Ishikawa (cell line): Measurements from ENCODE around the gene CCDC27.

Source experiments
- CEBPB ChIP-seq: IDR thresholded peaks from 2 replicates; pipeline ENCODE4 v1.6.1; 2012
- CREB1 ChIP-seq: IDR thresholded peaks from 2 replicates; pipeline ENCODE4 v1.6.1; 2012; ENCODE audit warnings: low read depth
- EGR1 ChIP-seq: IDR thresholded peaks from 2 replicates; pipeline ENCODE4 v1.6.1; 2012
- EP300 ChIP-seq: IDR thresholded peaks from 2 replicates; pipeline ENCODE4 v1.6.1; 2012; ENCODE audit warnings: borderline replicate concordance
- FOXM1 ChIP-seq: IDR thresholded peaks from 2 replicates; pipeline ENCODE4 v1.6.1; 2012; ENCODE audit warnings: low read depth, borderline replicate concordance
- NFIC ChIP-seq: IDR thresholded peaks from 2 replicates; pipeline ENCODE4 v1.6.1; 2012
- RAD21 ChIP-seq: IDR thresholded peaks from 2 replicates; pipeline ENCODE4 v1.6.1; 2012; ENCODE audit warnings: low read depth
- TAF1 ChIP-seq: IDR thresholded peaks from 2 replicates; pipeline ENCODE4 v1.6.1; 2012; ENCODE audit warnings: low read depth, mild to moderate bottlenecking
- TCF12 ChIP-seq: IDR thresholded peaks from 2 replicates; pipeline ENCODE4 v1.6.1; 2012; ENCODE audit warnings: low read depth
- TEAD4 ChIP-seq: IDR thresholded peaks from 2 replicates; pipeline ENCODE4 v1.6.1; 2012
- USF1 ChIP-seq: IDR thresholded peaks from 2 replicates; pipeline ENCODE4 v1.6.1; 2012
- YY1 ChIP-seq: IDR thresholded peaks from 2 replicates; pipeline ENCODE4 v1.6.1; 2012; ENCODE audit warnings: low read depth
- ZBTB7A ChIP-seq: IDR thresholded peaks from 2 replicates; pipeline ENCODE4 v1.6.1; 2012; ENCODE audit warnings: low read depth
- TF ChIP-seq, protein P1 (sequence below): IDR thresholded peaks from 2 replicates; pipeline ENCODE4 v1.6.1; 2012
- TF ChIP-seq, protein P2 (sequence below): IDR thresholded peaks from 2 replicates; pipeline ENCODE4 v1.6.1; 2012; ENCODE audit warnings: low read depth, mild to moderate bottlenecking

The CCDC27 gene

GRCh38 chr1:3747522-3747848 is 4.8 kb upstream of the CCDC27 start:
- TF ChIP-seq, protein P1, sequence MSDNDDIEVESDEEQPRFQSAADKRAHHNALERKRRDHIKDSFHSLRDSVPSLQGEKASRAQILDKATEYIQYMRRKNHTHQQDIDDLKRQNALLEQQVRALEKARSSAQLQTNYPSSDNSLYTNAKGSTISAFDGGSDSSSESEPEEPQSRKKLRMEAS, result no peak
- TF ChIP-seq NFIC (no peak), RAD21 (no peak), TAF1 (no peak), ZBTB7A (no peak), YY1 (no peak), USF1 (no peak), TCF12 (no peak), FOXM1 (no peak), CEBPB (no peak), TEAD4 (no peak), CREB1 (no peak), EGR1 (no peak)
- TF ChIP-seq, protein P2, sequence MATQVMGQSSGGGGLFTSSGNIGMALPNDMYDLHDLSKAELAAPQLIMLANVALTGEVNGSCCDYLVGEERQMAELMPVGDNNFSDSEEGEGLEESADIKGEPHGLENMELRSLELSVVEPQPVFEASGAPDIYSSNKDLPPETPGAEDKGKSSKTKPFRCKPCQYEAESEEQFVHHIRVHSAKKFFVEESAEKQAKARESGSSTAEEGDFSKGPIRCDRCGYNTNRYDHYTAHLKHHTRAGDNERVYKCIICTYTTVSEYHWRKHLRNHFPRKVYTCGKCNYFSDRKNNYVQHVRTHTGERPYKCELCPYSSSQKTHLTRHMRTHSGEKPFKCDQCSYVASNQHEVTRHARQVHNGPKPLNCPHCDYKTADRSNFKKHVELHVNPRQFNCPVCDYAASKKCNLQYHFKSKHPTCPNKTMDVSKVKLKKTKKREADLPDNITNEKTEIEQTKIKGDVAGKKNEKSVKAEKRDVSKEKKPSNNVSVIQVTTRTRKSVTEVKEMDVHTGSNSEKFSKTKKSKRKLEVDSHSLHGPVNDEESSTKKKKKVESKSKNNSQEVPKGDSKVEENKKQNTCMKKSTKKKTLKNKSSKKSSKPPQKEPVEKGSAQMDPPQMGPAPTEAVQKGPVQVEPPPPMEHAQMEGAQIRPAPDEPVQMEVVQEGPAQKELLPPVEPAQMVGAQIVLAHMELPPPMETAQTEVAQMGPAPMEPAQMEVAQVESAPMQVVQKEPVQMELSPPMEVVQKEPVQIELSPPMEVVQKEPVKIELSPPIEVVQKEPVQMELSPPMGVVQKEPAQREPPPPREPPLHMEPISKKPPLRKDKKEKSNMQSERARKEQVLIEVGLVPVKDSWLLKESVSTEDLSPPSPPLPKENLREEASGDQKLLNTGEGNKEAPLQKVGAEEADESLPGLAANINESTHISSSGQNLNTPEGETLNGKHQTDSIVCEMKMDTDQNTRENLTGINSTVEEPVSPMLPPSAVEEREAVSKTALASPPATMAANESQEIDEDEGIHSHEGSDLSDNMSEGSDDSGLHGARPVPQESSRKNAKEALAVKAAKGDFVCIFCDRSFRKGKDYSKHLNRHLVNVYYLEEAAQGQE, result no peak

DNA sequence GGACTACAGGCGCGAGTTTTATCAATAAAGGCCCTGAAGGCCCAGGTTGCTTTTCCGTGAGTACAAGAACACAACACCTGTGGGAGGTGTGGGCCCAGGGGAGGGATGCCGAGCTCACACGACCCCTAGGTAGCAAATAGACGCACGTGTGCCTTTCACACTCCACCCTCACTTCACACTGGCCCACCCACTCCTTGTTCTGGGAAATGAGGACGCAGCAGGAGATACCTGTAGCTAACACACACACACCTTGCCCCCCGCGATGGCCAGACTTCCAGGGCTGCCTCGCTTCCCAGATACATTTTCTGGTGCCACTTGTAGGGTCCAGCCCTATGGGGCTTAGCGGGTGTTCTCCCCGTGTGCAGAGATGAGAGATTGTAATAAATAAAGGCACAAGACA is 4.3 kb upstream of the CCDC27 start:
- TF ChIP-seq, protein P2, result no peak
- no peak for TF ChIP-seq FOXM1
- no peak for TF ChIP-seq EP300
- no peak for TF ChIP-seq YY1
- no peak for TF ChIP-seq RAD21
- TF ChIP-seq, protein P1, result no peak
- TF ChIP-seq EGR1, result no peak

- TF ChIP-seq TCF12 (no peak), USF1 (no peak), TAF1 (no peak), NFIC (no peak), TEAD4 (no peak), EP300 (no peak), CEBPB (no peak), ZBTB7A (no peak), YY1 (no peak), FOXM1 (no peak), CREB1 (no peak), RAD21 (no peak), EGR1 (no peak)
- TF ChIP-seq, protein P1, result no peak
- TF ChIP-seq, protein P2, result no peak
Observed at GRCh38 chr1:3749512-3749911, 2.7 kb upstream of the CCDC27 start.

DNA sequence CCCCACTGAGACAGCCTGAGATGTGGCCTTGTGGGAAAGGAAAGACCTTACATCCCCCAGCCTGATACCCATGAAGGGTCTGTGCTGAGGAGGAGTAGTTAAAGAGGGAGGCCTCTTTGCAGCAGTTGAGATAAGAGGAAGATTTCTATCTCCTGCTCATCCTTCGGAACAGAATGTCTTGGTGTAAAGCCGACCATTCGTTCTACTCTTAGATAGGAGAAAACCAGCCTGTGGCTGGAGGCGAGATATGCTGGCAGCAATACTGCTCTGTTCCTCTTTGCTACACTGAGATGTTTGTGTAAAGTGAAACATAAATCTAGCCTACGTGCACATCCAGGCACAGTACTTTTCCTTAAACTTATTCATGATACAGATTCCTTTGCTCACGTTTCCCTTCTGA is 1.5 kb upstream of the CCDC27 start:
- TF ChIP-seq NFIC (no peak), FOXM1 (no peak), RAD21 (no peak), ZBTB7A (no peak), EGR1 (no peak), TCF12 (no peak), CREB1 (no peak), USF1 (no peak), EP300 (no peak), TEAD4 (no peak)
